WI38 (cell line): ENCODE measurements around the gene SCARB1.

Source experiments
- H3K4me3 ChIP-seq: 2 replicates; pipeline ENCODE4 v1.5.1; 2011; ENCODE audit warnings: low read depth, mild to moderate bottlenecking, control low read depth, low read length
- CTCF ChIP-seq: IDR thresholded peaks from 2 replicates; pipeline ENCODE4 v1.5.1; 2012; ENCODE audit warnings: low read depth, mild to moderate bottlenecking, control low read depth, low read length

SCARB1 gene

GRCh38 chr12:124756760-124757159 is 106.9 kb downstream of the SCARB1 start:
- no peak overlapping the region for H3K4me3 ChIP-seq
- no peak for TF ChIP-seq CTCF

- no peak overlapping the region for H3K4me3 ChIP-seq
- TF ChIP-seq CTCF: no peak
Measured at GRCh38 chr12:124756166-124756565, 107.5 kb downstream of the SCARB1 start.

DNA sequence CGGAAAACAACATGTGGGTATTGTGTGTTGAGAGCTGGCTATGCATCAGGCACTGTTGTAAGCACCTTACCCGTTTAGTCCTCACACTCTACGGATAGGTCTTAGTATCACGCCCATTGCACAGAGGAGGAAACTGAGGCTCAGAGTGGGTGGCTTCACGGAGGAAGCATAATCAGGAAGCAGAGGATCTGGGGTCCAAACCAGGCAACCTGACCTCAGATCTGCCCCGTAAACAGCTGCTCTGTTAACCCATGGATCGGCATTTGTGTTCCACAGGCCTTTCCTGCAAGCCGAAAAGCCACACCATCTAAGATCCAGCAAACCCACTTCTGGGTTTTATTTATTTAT is 107.9 kb downstream of the SCARB1 start:
- TF ChIP-seq CTCF: no peak
- no peak overlapping the region for H3K4me3 ChIP-seq

- TF ChIP-seq CTCF: no peak
- no peak overlapping the region for H3K4me3 ChIP-seq
Measured at GRCh38 chr12:124754949-124755800, 108.5 kb downstream of the SCARB1 start.

DNA sequence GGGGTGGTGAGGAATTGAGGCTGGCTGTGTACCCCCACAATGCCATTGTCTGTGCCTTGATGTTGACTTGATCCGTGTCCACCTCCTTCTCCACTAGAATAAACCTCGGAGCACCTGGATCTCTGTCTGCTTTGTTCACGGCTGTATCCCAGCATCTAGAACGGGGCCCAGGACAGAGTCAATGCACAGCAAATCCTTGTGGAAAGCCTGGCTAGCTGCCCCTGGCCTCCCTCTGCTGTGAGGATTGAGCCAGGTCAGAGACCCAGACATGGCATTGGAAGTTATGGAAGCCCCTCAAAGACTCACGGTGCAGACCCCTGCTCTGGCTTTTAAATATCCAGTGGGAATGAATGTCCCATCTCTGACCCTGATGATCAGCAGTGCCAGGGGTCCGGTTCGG is 109.2 kb downstream of the SCARB1 start:
- no peak for TF ChIP-seq CTCF
- H3K4me3 ChIP-seq: no peak overlapping the region

DNA sequence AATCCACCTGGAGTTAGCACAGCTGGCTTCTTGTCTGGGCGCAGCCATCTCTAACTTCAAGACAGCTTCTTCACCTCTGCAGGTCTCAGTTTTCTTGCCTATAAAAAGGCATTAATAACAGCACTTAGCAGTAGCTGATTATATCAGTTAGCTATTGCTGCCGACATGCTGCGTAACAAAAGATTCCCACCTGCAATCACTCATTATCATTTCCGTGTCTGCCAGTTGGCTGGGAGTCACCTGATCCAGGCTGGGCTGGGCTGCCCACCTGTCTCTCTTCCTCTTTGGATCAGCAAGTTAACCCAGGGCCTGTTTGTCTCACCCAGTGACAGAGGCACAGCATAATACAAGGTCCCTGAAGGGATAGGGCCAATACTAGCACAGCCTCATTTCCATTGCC is 109.7 kb downstream of the SCARB1 start:
- no peak for TF ChIP-seq CTCF
- H3K4me3 ChIP-seq: no peak overlapping the region

GRCh38 chr12:124753228-124753591 is 110.5 kb downstream of the SCARB1 start:
- TF ChIP-seq CTCF: no peak
- no peak overlapping the region for H3K4me3 ChIP-seq
